GM19455 (cell line): ENCODE data around the gene PITPNM2.

Experiments used
- ATAC-seq: cut with Tn5 transposase; IDR thresholded peaks from one replicate; pipeline ENCODE4 v1.9.1; 2021; ENCODE audit not compliant: unreplicated experiment

PITPNM2 gene

GRCh38 chr12:123145211-123145610, 5.7 kb downstream of the PITPNM2 start:
- ATAC-seq = no peak

GRCh38 chr12:123143736-123144461, 7.0 kb downstream of the PITPNM2 start:
- ATAC-seq = no peak

- ATAC-seq = no peak
These were observed 7.8 kb downstream of the PITPNM2 start for GRCh38 chr12:123142921-123143735.

GRCh38 chr12:123142518-123142840, 8.4 kb downstream of the PITPNM2 start:
- no peak for ATAC-seq

- ATAC-seq = no peak
These were observed 9.0 kb downstream of the PITPNM2 start for GRCh38 chr12:123141615-123142517.

GRCh38 chr12:123140676-123141614, 9.9 kb downstream of the PITPNM2 start:
- no peak for ATAC-seq

GRCh38 chr12:123139926-123140675, 10.8 kb downstream of the PITPNM2 start:
- ATAC-seq = no peak

GRCh38 chr12:123135688-123136087, 15.2 kb downstream of the PITPNM2 start:
- ATAC-seq = no peak

- ATAC-seq = no peak
These were observed 16.1 kb downstream of the PITPNM2 start for GRCh38 chr12:123134826-123135225.

GRCh38 chr12:123134271-123134671, 16.6 kb downstream of the PITPNM2 start:
- no peak for ATAC-seq

GRCh38 chr12:123133701-123134100, 17.2 kb downstream of the PITPNM2 start:
- no peak for ATAC-seq

GRCh38 chr12:123132951-123133619, 17.8 kb downstream of the PITPNM2 start:
- no peak for ATAC-seq

GRCh38 chr12:123131879-123132402, 18.9 kb downstream of the PITPNM2 start:
- no peak for ATAC-seq

- ATAC-seq = no peak
These were observed 19.5 kb downstream of the PITPNM2 start for GRCh38 chr12:123131291-123131832.

GRCh38 chr12:123129621-123130020, 21.3 kb downstream of the PITPNM2 start:
- no peak for ATAC-seq

GRCh38 chr12:123127182-123127495, 23.8 kb downstream of the PITPNM2 start:
- no peak for ATAC-seq

GRCh38 chr12:123126294-123127181, 24.4 kb downstream of the PITPNM2 start:
- no peak for ATAC-seq

GRCh38 chr12:123122626-123123025, 28.3 kb downstream of the PITPNM2 start:
- no peak for ATAC-seq
